C1 segment of cervical spinal cord (tissue), 14 donors: ENCODE measurements around the gene WFDC12.
A peak's percentile ranks its signal among the peaks of the same experiment; 100 is the strongest.

ENCODE experiments used
- DNase-seq, 14 donors: peaks; one replicate each; lab custom pipeline; 2025; lab: John Stamatoyannopoulos, UW

Gene WFDC12

GRCh38 chr20:45115386-45115774, 8.9 kb downstream of the WFDC12 start:
- no peak for DNase-seq

DNA sequence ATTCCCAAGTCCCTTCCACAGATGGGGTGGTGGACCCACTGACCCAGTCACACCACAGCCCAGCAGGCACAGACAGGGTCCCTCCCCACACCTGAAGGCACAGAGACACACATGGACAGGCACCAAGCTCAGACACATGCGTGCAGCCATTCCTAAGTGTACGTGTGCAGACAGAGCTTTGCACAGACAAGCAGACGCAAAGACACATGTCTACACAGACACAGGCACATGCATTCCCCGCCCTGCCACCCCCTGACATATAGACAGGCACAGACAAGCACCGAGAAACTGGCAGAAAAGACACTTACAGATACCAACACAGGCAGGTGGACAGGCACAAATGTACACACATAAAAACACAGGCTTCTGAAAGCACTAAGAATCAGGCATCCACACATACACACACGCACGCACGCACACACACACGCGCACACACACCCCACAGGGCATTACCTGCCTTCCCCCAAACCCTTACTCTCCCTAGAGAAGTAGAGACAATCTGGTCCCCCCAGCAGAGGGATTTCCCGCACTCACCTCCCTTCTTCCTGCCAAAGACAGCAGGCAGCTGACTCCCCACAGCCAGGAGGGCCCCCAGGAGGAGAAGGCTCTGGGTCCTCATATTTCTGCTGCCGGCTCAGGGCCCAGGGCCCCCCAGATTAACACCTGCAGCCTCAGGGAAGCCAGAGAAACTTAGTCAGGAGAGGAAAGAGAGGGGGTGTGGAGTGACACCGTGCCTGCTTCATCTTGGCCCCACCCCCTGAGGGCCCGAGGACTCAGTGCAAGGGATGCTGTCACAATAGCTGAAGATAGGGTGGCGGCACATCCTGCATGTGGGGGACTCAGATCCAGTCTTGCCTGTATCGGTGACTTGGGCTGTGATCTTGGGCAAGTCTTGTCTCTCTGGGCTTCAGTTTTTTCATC, 9.5 kb downstream of the WFDC12 start, which contains the start of gene WFDC5:
TSS of gene WFDC5 (minus strand) at position 710 of the 921 bp plus-strand sequence. CDS start at position 619, 91 bp downstream.
- no peak for DNase-seq

DNA sequence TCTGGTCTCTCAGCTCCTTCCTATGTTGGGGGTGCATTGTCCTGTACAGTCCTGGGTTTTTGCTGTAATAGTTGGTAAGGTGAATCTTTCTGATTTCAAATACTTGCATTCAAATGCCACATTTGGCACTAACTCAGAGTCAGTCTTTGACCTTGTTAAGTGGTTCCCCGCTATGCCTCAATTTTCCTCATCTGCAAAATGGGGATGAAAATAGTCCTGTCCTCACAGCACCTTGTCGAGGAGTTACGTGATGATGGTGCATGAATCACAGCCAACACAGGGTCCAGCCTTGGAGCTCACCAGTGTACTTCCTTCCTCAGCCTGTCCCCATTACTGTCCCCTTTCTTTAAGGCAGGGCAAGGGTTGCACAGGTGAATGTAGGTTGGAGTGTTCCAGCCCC, 10.4 kb downstream of the WFDC12 start:
- DNase-seq, result no peak

- DNase-seq, result no peak
Measured at GRCh38 chr20:45112754-45113153, 11.5 kb downstream of the WFDC12 start.

GRCh38 chr20:45111799-45112471, 12.3 kb downstream of the WFDC12 start:
- peak in 1 of 14 donors; percentile 8 for DNase-seq

- no peak for DNase-seq
Measured at GRCh38 chr20:45111285-45111684, 13.0 kb downstream of the WFDC12 start.

GRCh38 chr20:45110301-45110700, 14.0 kb downstream of the WFDC12 start:
- DNase-seq, result no peak

DNA sequence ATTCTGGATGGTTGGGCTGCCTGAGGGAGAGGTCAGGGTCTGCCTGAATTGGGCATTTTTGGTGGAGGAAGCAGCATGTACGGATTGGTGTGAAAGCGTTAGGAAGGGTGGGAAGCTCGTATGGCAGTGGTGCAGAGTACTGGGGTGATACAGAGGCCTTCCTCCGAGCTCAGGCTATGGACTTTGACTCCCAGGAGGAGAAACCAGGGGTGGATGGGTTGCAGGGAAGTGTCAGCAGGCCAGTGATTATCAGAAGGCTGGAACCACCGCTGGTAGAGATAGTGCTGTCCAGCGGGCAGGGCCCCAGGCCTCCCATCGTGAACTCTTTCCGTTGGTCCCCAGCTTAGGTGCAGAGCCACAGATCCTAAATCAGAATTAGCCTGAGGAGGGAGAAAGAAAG, 14.6 kb downstream of the WFDC12 start:
- no peak for DNase-seq

- DNase-seq, result no peak
Measured at GRCh38 chr20:45105317-45105716, 18.9 kb downstream of the WFDC12 start.

DNA sequence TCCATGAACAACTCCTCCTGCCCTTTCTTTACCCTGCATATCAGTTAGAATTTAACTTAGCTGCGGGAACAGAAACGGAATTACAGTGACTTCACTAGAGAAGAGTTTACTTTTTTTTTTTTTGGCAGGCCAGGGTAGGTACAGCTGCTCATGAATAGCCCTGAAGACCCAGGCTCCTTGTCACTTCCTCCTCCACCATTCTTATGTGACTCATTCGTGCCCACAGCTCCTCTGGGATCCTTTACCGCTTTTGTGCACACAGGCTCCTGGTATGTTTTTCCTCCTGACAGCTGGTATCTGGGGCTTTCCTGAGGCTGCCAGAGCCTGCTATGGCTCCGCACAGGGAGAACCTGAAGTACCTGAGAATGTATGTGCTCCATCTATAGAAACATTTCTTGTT, 19.5 kb downstream of the WFDC12 start:
- DNase-seq, result no peak

- DNase-seq, result no peak
Measured at GRCh38 chr20:45103072-45103471, 21.2 kb downstream of the WFDC12 start.

DNA sequence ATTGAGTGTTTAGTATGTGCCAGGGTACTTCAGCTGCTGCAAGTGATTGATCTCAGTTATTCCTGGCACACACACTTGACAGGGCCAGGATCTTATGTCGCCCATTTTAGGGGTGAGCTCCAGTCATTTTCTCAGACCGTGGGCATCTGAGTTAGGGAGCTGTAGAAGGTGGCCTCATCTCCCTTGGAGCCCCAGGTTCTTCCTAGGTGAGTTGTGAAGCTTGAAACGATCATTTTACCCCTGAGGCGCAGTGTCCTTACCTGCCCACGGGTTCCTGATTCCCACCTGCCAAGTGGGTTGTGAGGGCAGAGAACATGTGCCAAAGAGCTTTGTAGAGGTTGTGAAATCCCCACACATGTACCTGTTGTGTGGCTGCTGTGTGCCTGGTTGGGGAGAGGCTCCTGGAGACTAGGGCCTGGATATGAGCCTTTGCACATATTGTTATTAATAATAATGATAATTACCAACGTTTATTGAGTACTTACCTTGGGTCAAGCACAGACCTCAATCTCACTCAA, 22.9 kb downstream of the WFDC12 start:
- DNase-seq, result no peak

DNA sequence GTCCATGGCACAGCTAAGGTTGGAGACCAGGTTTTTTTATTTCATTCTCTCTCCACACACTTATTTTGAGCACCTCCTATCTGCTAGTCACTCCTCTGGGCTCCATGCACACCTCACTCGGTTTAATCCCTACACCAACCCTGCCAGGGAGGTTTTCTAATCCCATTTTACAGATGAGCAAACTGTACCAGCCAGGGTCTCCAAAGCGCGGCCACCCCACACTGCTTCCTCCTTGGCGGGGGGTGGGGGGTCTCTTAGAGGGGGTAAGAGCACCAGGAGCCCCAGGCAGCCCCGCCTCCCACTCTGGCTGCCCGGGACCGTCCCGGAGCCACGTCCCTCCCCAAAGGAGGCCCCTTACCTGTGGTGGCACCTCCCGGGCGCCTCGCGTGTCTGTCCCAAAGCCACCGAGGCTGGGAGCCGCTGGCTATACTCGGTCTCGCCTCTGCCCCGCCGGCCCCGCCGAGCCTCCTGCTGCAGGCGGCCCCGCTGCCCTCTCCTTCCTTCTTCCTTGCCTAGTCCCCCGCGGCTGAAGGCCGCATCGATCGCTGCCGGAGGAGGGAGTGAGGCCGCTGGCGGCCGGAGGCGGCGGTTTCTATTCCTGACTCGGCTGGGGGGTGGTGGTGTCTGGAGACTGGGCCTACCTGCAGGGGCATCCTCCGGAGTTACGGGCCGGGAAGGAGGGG, 23.6 kb downstream of the WFDC12 start, which contains the start of gene KCNS1:
TSS of gene KCNS1 (minus strand) at position 565 of the 683 bp plus-strand sequence. CDS start 1,891 bp downstream, outside the sequence.
- DNase-seq, result no peak

DNA sequence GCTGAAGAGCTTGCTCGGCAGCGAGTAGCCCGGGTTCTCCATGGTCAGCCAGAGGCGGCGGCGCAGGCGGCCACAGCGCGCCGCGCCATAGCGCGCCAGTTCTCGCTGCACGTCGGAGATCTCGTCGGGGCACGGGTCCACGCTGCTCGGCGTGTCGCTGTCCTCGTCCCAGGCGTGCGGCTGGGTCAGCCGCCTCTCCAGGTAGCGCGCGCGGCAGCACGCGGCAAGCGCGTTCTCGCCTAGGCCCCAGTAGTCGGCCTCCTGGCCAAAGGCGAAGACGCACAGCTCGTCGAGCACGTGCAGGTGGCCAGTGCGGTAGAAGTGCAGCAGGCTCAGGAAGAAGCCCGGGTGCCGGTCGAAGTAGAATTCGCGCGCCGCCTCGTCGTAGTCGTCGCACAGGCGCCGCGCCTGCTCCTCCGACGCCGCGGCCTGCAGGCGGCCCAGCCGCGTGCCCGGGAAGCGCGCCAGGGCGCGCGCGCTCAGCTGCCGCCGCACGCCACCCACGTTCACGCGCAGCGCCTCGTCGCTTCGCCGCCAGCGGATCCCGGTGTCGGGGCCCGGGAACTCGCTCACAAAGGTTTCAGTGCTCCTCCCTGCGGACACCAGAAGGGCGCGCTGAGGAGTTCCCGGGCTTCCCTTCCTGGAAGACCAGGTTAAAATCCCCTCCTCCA, 26.0 kb downstream of the WFDC12 start:
- no peak for DNase-seq

DNA sequence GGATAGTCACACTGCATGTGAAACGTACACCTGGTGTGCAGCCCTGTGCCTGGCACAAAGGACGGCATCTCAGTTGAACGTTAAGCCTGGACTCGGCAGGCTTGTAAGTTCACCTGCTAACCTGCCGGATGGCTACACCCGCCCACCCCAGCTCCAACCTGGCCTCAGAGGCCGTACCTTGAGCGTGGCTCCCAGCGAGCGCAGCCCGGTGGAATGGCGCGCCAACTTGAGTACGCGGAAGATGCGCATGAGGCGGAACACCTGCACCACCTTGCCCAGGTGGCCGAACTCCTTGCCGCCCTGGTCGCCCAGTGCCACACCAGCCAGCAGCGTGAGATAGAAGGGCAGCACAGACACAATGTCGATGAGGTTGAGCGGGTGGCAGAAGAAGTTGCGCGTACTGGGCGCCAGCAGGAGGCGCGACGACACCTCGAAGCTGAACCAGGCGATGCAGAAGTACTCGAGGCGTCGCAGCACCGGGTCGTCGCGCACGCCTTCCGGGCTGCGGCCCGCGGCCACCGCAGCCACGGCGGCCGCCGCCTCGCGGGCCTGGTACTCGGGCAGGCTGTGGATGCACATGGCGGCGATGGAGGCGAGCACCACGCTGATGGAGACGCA, 26.7 kb downstream of the WFDC12 start:
- no peak for DNase-seq

GRCh38 chr20:45096781-45097180, 27.5 kb downstream of the WFDC12 start:
- no peak for DNase-seq

- DNase-seq, result peak in 8 of 14 donors; percentile 16 to 52 (median 34)
Measured at GRCh38 chr20:45095805-45096238, 28.4 kb downstream of the WFDC12 start.

- no peak for DNase-seq
Measured at GRCh38 chr20:45094864-45095574, 29.2 kb downstream of the WFDC12 start.

- DNase-seq, result no peak
Measured at GRCh38 chr20:45094201-45094600, 30.1 kb downstream of the WFDC12 start.

DNA sequence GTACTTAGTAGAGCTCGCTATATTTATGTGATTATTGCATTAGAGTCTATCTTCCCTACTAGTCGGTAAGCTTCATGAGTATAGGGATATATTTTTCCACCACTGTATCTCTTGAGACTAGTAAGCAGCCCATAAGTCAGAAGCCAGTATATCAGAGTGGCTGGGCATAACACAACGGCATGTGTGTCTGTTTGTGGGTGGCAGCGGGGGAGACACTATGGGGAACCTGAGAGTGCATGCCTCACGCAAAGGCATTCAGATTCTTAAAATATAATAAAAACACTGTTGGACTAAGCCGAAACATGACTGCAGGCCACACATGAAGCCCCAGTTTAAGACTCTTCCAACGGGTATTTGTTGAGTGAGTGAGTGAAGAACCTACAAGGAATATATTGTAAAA, 31.4 kb downstream of the WFDC12 start:
- DNase-seq, result no peak
